T47D (cell line): ENCODE measurements around the gene GNAI2.
"Not testable (repeated sequence)": the region's sequence is repeated elsewhere in the genome, so short reads cannot be mapped to it uniquely, and the experiment has no call there.

Experiments used
- DNase-seq, 2 experiments: peaks; one replicate each; pipeline versions ENCODE4 v3.0.0 to v3.0.0-alpha.2; 2011 to 2012; ENCODE audit warnings: low read depth in 1 of 2, low spot score in 1 of 2
- JUND ChIP-seq: IDR thresholded peaks from 2 replicates; pipeline ENCODE4 v1.6.1; 2012; ENCODE audit warnings: low read depth
- in situ Hi-C: cut with HindIII; loops from 2 replicates; pipeline ENCODE4 v1.10.0; 2016; ENCODE audit warnings: low sequenced_read_pairs, low pct_unique_long_range_greater_than_20kb

GNAI2 gene

GRCh38 chr3:50208677-50209344 is 27.2 kb upstream of the GNAI2 start:
- DNase-seq, result no peak
- no peak for TF ChIP-seq JUND
- in situ Hi-C loops, result no loop called here

- in situ Hi-C loops, result no loop called here
- DNase-seq, result no peak
- no peak for TF ChIP-seq JUND
Observed at GRCh38 chr3:50210176-50210509, 25.9 kb upstream of the GNAI2 start.

- in situ Hi-C loops, result no loop called here
- DNase-seq, result no peak
- TF ChIP-seq JUND, result no peak
Observed at GRCh38 chr3:50210510-50211367, 25.3 kb upstream of the GNAI2 start.

GRCh38 chr3:50211368-50211717 is 24.7 kb upstream of the GNAI2 start:
- DNase-seq, in situ Hi-C loops: not testable (repeated sequence)

GRCh38 chr3:50211930-50212329 is 24.1 kb upstream of the GNAI2 start:
- DNase-seq, result no peak
- in situ Hi-C loops, result no loop called here
- TF ChIP-seq JUND, result no peak

- no peak for TF ChIP-seq JUND
- DNase-seq, result no peak
- in situ Hi-C loops, result no loop called here
Observed at GRCh38 chr3:50212502-50212901, 23.5 kb upstream of the GNAI2 start.

- TF ChIP-seq JUND, result no peak
- in situ Hi-C loops, result no loop called here
- no peak for DNase-seq
Observed at GRCh38 chr3:50212971-50213370, 23.0 kb upstream of the GNAI2 start.

GRCh38 chr3:50213373-50213772 is 22.6 kb upstream of the GNAI2 start:
- in situ Hi-C loops, result no loop called here
- no peak for DNase-seq
- TF ChIP-seq JUND, result no peak

- no peak for TF ChIP-seq JUND
- in situ Hi-C loops, result no loop called here
- DNase-seq, result no peak
Observed at GRCh38 chr3:50214824-50215223, 21.2 kb upstream of the GNAI2 start.

GRCh38 chr3:50215529-50215928 is 20.5 kb upstream of the GNAI2 start:
- TF ChIP-seq JUND, result no peak
- DNase-seq, result no peak
- in situ Hi-C loops, result no loop called here

GRCh38 chr3:50217681-50218080 is 18.3 kb upstream of the GNAI2 start:
- DNase-seq, result no peak
- TF ChIP-seq JUND, result no peak
- in situ Hi-C loops, result no loop called here

GRCh38 chr3:50218448-50218847 is 17.6 kb upstream of the GNAI2 start:
- in situ Hi-C loops, result no loop called here
- no peak for TF ChIP-seq JUND

GRCh38 chr3:50219285-50219684 is 16.7 kb upstream of the GNAI2 start:
- TF ChIP-seq JUND, result no peak
- in situ Hi-C loops, result no loop called here

More at GRCh38 chr3:50218448-50218847, 17.6 kb upstream of the GNAI2 start:
- DNase-seq, result no peak

GRCh38 chr3:50220109-50220508 is 15.9 kb upstream of the GNAI2 start:
- TF ChIP-seq JUND, result no peak
- DNase-seq, result no peak
- in situ Hi-C loops, result no loop called here

More at GRCh38 chr3:50219285-50219684, 16.7 kb upstream of the GNAI2 start:
- DNase-seq, result no peak
